Adrenal gland (tissue), 12 donors: Measurements from ENCODE around the gene DSE. TPM values are rescaled to one million over a fixed set of nuclear protein-coding genes. Genes with fewer than 3 reads are reported as not detected.

Experiments used
- DNase-seq, 7 donors: peaks; one replicate each; pipeline ENCODE4 v3.0.0-alpha.2; 2019 to 2020
- H3K27ac ChIP-seq, 5 donors: fragments of 200-600 bp; sonication (generic) in 4 of 5; 1 replicate in 3 of 5; 2 replicates in 2 of 5; pipeline versions ENCODE4 v1.5.1 to v1.8.0; 2016 to 2020; ENCODE audit warnings: mild to moderate bottlenecking in 1 of 5
- H3K27me3 ChIP-seq: fragments of 200-600 bp; 2 replicates; pipeline ENCODE4 v1.8.0; 2021
- H3K36me3 ChIP-seq, 2 donors: fragments of 200-600 bp; replicated peaks in 1 of 2; 1 replicate in 1 of 2; 2 replicates in 1 of 2; pipeline versions ENCODE4 v1.5.1 to v1.8.0; 2018 to 2022
- H3K4me1 ChIP-seq, 2 donors: fragments of 200-600 bp; replicated peaks in 1 of 2; 1 replicate in 1 of 2; 2 replicates in 1 of 2; pipeline versions ENCODE4 v1.5.1 to v1.8.0; 2018 to 2021
- H3K4me3 ChIP-seq, 4 donors: fragments of 200-600 bp; sonication (generic) in 3 of 4; one replicate each; pipeline ENCODE4 v1.5.1; 2016 to 2018
- H3K9me3 ChIP-seq, 3 donors: fragments of 200-600 bp; sonication (generic) in 1 of 3; replicated peaks in 1 of 3; 1 replicate in 2 of 3; 2 replicates in 1 of 3; pipeline versions ENCODE4 v1.5.1 to v1.8.0; 2016 to 2021
- POLR2A ChIP-seq, 2 donors: fragments of 450-650 bp; IDR thresholded peaks; one replicate each; pipeline ENCODE4 v1.6.1; 2017; ENCODE audit warnings: antibody characterized with exemption in 2 of 2, mild to moderate bottlenecking in 2 of 2, moderate library complexity in 1 of 2
- WGBS, 4 donors: extraction: QIAGEN DNeasy Blood & Tissue Kit in 2 of 4; methylation state at CpG; one replicate each; pipeline versions ENCODE4 v1.1.5 to v1.1.7; 2013 to 2017; 5-methylcytosine and 5-hydroxymethylcytosine counted together
- intact Hi-C, 2 donors: fragments of 100-400 bp; cut with DNase I; formaldehyde crosslinking; loops; one replicate each; pipeline versions ENCODE4 v1.14.1 to v1.15.0; 2022 to 2023
- polyA plus RNA-seq, 3 donors: library from polyadenylated mRNA; stranded (reverse); fragments of 200-250 nt in 2 of 3; fragments of 350-450 nt in 1 of 3; fragmentation: Illumina TruSeq in 1 of 3; extraction: RNeasy Lipid Tissue Mini Kit (QIAGEN cat#74804) in 1 of 3; gene quantifications; one replicate each; pipeline ENCODE4 v1.2.3, GENCODE V29; 2013 to 2014
- total RNA-seq, 9 donors: library from RNA; depleted of rRNA in 4 of 9; stranded (reverse); fragments of >200 nt in 4 of 9; fragments of 120-200 nt in 1 of 9; fragmentation: NEBNext Ultra II Directional in 1 of 9; extraction: Animal tissue kit (Norgen Biotek cat#: 25700) in 1 of 9; gene quantifications; one replicate each; pipeline versions ENCODE4 v1.1.0 to v1.2.4, GENCODE V29; 2013 to 2023
- TF ChIP-seq, protein P1 (sequence below), 6 experiments: fragments of 450-650 bp in 4 of 6; fragments of 200-600 bp in 2 of 6; sonication (generic) in 1 of 6; IDR thresholded peaks; 1 replicate in 5 of 6; 2 replicates in 1 of 6; pipeline versions ENCODE4 v1.5.1 to v1.8.0; 2016 to 2021; ENCODE audit warnings: antibody characterized with exemption in 6 of 6, mild to moderate bottlenecking in 2 of 6, moderate library complexity in 1 of 6
- donor health status: healthy with polysubstance abuse.
- donor health status: Bipolar disorder and iron deficiency.
- donor health status: DM: yes; HTN: yes; CAD: no.
- donor health status: DM: no; HTN: no; CAD: no.
- donor health status: DM: no; HTN: no; CAD: no.
- donor health status: DM: yes; HTN: yes; CAD: no.

Gene DSE
- total and polyA plus RNA-seq, 12 donors = 7.7 to 67.4 (median 35.0) TPM

DNA sequence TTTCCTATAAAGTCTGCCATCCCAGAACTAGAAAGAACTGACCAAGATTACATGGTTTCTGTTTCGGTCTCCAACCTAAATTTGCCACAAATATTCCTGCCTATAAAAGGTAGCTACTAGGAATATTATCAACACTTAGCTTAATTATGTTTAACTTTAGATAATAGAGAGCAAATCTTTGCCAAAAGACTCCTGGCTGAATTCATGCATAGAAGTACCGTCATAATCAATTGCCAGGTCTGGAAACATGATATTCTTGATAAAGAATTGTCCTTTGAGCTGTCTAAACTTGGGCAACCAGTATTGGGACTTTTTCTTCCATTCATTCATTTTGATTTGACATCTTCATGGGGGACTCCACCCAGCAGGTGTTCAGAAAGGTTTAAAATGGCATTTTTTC is 112.9 kb downstream of the DSE start:
- no peaks in the 10 kb centered on the region for H3K4me1 ChIP-seq
- H3K36me3 ChIP-seq = no peaks in the 10 kb centered on the region
- WGBS, 4 donors = 84 to 91% (median 88%) methylated on average over 2 of the region's 2 CpGs
- no peak for DNase-seq
- H3K4me3 ChIP-seq = no peak overlapping the region
- no peak overlapping the region for H3K27ac ChIP-seq
- intact Hi-C loops = no loop called here
- H3K27me3 ChIP-seq = no peaks in the 10 kb centered on the region
- H3K9me3 ChIP-seq = no peaks in the 10 kb centered on the region
- TF ChIP-seq, protein P1, sequence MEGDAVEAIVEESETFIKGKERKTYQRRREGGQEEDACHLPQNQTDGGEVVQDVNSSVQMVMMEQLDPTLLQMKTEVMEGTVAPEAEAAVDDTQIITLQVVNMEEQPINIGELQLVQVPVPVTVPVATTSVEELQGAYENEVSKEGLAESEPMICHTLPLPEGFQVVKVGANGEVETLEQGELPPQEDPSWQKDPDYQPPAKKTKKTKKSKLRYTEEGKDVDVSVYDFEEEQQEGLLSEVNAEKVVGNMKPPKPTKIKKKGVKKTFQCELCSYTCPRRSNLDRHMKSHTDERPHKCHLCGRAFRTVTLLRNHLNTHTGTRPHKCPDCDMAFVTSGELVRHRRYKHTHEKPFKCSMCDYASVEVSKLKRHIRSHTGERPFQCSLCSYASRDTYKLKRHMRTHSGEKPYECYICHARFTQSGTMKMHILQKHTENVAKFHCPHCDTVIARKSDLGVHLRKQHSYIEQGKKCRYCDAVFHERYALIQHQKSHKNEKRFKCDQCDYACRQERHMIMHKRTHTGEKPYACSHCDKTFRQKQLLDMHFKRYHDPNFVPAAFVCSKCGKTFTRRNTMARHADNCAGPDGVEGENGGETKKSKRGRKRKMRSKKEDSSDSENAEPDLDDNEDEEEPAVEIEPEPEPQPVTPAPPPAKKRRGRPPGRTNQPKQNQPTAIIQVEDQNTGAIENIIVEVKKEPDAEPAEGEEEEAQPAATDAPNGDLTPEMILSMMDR (IDR thresholded peaks at IDR 0.05) = no peak
- TF ChIP-seq POLR2A (IDR thresholded peaks at IDR 0.05) = no peak

DNA sequence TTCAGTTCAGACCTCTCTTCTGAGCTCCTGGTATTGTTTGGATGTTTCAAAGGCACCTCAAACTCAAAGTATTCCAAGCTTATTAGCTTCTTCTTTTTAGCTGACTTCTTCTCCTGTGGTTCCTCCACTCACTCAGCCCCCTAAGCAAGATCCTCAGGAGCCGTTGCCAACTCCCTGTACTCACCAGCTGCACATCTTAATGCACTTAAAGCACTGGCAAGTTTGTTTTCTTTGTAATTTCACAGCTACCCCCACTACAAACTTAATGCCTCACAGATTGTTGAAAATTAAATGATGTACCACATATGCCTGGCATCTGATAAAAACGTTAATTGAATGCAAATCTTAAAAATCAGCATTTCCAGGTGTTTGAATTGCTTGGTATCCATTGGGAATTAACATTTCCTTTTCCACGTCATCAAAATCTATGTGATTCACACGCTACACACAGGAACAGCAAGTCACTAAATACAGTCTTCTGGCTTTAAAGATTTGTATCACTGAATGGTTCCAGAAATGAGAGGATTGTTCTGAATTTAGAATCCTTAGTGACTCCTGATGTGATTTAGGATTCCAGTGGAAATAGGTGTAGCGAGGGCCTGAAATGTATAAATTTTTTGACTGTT is 114.9 kb downstream of the DSE start:
- 67 to 75% (median 70%) methylated on average over 5 of the region's 5 CpGs for WGBS, 4 donors
- Histone ChIP-seq H3K4me3 (no peak overlapping the region), H3K27me3 (no peaks in the 10 kb centered on the region), H3K36me3 (no peaks in the 10 kb centered on the region), H3K4me1 (no peaks in the 10 kb centered on the region), H3K27ac (no peak overlapping the region), H3K9me3 (no peaks in the 10 kb centered on the region)
- TF ChIP-seq, protein P1 (IDR thresholded peaks at IDR 0.05) = no peak
- no peak for TF ChIP-seq POLR2A (IDR thresholded peaks at IDR 0.05)
- no peak for DNase-seq
- intact Hi-C loops = no loop called here

GRCh38 chr6:116491610-116492330 is 121.0 kb downstream of the DSE start:
- Histone ChIP-seq H3K36me3 (no peaks in the 10 kb centered on the region), H3K4me3 (no peak overlapping the region), H3K27me3 (no peaks in the 10 kb centered on the region), H3K27ac (no peak overlapping the region), H3K4me1 (no peaks in the 10 kb centered on the region), H3K9me3 (no peaks in the 10 kb centered on the region)
- no peak for DNase-seq
- 70 to 81% (median 73%) methylated on average over 1 of the region's 1 CpG for WGBS, 4 donors
- TF ChIP-seq, protein P1 (IDR thresholded peaks at IDR 0.05) = no peak
- TF ChIP-seq POLR2A (IDR thresholded peaks at IDR 0.05) = no peak
- intact Hi-C loops = no loop called here

GRCh38 chr6:116492331-116493067 is 121.8 kb downstream of the DSE start:
- no peak for DNase-seq
- H3K27ac ChIP-seq = no peak overlapping the region
- H3K27me3 ChIP-seq = no peaks in the 10 kb centered on the region
- no peaks in the 10 kb centered on the region for H3K36me3 ChIP-seq
- TF ChIP-seq, protein P1 (IDR thresholded peaks at IDR 0.05) = no peak
- no peak for TF ChIP-seq POLR2A (IDR thresholded peaks at IDR 0.05)
- no peaks in the 10 kb centered on the region for H3K9me3 ChIP-seq
- H3K4me1 ChIP-seq = no peaks in the 10 kb centered on the region
- WGBS, 4 donors = 66 to 79% (median 73%) methylated on average over 6 of the region's 6 CpGs
- intact Hi-C loops = no loop called here
- no peak overlapping the region for H3K4me3 ChIP-seq
